Activated naive CD4-positive, alpha-beta T cell treated with anti-CD3 and anti-CD28 coated beads, Interleukin-2, amount 50 U/mL, for 24 hours (primary cell): ENCODE measurements around the gene TIMP4.

ENCODE experiments used
- H3K27ac Mint-ChIP-seq: one replicate; pipeline ENCODE4 v1.8.0; 2021; ENCODE audit warnings: mild to moderate bottlenecking, mixed read lengths
- H3K27me3 Mint-ChIP-seq: one replicate; pipeline ENCODE4 v1.8.0; 2021; ENCODE audit warnings: mixed read lengths
- H3K36me3 Mint-ChIP-seq: one replicate; pipeline ENCODE4 v1.8.0; 2021; ENCODE audit warnings: mixed read lengths
- H3K4me1 Mint-ChIP-seq: one replicate; pipeline ENCODE4 v1.8.0; 2021; ENCODE audit warnings: mixed read lengths
- H3K4me3 Mint-ChIP-seq: one replicate; pipeline ENCODE4 v1.8.0; 2021; ENCODE audit warnings: mild to moderate bottlenecking, mixed read lengths
- H3K9me3 Mint-ChIP-seq: one replicate; pipeline ENCODE4 v1.8.0; 2021; ENCODE audit warnings: mixed read lengths

The TIMP4 gene

DNA sequence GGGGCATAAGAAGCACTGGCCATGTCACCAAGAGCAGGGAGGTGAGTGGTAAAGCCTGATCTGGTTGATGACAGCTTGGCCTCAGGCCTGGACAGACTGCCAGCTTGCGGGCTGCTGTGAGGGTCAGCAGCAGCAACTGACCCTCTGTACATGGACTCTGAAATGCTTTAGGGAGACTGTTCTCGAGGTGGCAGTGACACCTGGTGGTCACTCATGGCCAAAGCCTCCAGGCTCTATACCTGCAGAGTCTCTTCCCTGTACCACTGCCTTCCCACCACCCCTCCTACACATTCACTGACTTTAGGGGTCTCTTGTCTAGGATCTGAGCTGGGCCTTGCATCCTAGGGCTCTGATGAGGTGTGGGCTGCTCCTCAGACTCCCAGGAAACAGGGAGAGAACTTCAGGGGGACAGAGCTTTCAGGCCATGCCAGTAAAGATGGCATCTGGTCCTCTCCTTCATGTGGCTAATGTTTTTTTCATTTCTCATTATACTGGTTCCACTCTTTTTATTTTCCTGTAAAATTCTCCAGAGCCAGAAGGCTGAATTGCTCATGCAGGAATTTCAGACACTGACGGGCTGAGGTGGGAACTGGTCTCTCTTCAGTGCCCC, 17.2 kb upstream of the TIMP4 start:
- Mint-ChIP-seq H3K36me3 (no peaks in the 10 kb centered on the region), H3K4me1 (no peaks in the 10 kb centered on the region), H3K27me3 (no peaks in the 10 kb centered on the region), H3K9me3 (peaks cover 5% of the 10 kb centered on the region), H3K4me3 (no peak overlapping the region), H3K27ac (no peak overlapping the region)

DNA sequence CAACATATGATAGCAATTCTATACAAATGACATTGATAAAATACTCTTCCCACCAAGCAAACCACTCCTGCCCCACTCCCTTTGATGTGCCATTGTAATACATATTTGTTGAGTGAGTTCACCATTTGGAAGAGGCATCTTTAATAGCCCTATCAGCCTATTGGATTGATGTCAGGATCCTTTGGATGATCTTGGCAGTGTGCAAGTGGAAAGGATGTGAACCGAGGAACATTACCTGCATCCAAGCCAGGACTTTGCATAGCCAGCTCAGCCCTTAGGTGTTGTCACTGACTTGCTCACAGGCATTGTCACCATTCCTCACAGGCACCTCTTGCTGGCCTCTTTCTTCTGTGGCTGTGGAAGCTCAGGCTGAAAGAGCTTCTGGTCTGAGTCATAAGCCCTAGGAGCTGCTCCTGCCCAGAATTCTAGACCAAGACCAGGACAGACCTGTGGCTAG, 16.5 kb upstream of the TIMP4 start:
- Mint-ChIP-seq H3K27me3 (no peaks in the 10 kb centered on the region), H3K4me1 (no peaks in the 10 kb centered on the region), H3K27ac (no peak overlapping the region), H3K36me3 (no peaks in the 10 kb centered on the region), H3K9me3 (peaks cover 5% of the 10 kb centered on the region), H3K4me3 (no peak overlapping the region)

DNA sequence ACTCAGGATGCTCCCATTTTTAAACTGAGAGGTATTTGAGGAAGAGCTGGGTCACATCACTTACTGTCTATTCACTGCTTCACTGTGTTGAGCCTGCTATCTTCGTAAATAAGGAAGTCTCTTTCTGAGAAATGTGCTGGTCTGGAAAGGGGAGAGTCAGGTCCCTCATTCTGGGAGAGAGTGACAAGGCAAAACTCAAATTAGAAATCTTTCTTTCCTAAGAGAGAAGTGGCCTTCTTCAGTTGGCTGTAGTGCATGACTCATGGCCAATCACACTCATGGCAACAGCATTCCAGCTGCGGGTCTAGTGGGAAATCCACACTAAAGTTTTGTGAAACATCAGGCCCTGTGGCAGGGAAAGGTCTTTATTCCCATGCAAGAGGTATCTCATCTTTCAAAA, 11.5 kb upstream of the TIMP4 start:
- Mint-ChIP-seq H3K9me3 (peaks cover 5% of the 10 kb centered on the region), H3K4me3 (no peak overlapping the region), H3K36me3 (no peaks in the 10 kb centered on the region), H3K27me3 (peaks cover 6% of the 10 kb centered on the region), H3K4me1 (no peaks in the 10 kb centered on the region), H3K27ac (no peak overlapping the region)

DNA sequence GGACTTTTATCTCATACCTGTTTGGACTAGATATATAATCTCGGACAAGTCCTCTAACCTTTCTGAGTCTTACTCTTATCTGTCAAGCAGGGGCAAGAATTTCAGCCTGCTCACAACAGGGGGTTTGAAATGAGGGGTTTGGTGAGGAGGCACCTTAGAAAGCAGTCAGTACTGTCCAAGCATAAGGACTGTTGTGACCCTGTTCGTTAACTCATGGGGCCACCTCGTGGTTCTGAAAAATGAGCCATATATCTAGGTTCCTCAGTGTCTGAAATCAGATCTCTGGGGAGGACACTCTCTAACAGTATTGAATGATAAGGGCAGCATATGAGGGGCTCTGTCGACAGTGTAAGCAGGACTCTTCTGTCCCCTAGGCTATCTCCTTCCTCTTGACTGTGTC, 7.2 kb upstream of the TIMP4 start:
- no peaks in the 10 kb centered on the region for H3K4me1 Mint-ChIP-seq
- no peaks in the 10 kb centered on the region for H3K36me3 Mint-ChIP-seq
- no peak overlapping the region for H3K4me3 Mint-ChIP-seq
- no peaks in the 10 kb centered on the region for H3K9me3 Mint-ChIP-seq
- no peak overlapping the region for H3K27ac Mint-ChIP-seq
- peaks cover 6% of the 10 kb centered on the region for H3K27me3 Mint-ChIP-seq

DNA sequence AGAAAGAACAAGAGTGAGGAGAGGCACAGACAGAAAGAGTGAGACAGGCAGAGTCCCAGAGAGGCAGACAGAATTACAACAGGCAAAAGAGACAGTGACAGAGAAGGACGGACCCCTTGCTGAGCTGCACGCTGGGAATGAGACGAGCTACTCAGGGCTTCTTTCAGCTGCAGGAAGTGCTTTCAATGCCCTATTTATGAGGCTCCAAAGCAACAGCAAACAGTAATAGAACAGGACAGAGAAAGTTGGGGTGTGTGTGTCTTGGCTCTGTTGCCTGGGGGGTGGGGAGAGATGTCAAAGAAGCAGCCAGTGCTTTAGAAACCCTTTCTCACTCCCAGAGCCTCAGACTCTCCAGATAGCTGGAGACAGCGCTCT, 502 bp upstream of the TIMP4 start:
- Mint-ChIP-seq H3K27ac (no peak overlapping the region), H3K4me3 (no peak overlapping the region), H3K27me3 (peaks cover 9% of the 10 kb centered on the region), H3K9me3 (no peaks in the 10 kb centered on the region), H3K4me1 (peaks cover 4% of the 10 kb centered on the region), H3K36me3 (no peaks in the 10 kb centered on the region)

DNA sequence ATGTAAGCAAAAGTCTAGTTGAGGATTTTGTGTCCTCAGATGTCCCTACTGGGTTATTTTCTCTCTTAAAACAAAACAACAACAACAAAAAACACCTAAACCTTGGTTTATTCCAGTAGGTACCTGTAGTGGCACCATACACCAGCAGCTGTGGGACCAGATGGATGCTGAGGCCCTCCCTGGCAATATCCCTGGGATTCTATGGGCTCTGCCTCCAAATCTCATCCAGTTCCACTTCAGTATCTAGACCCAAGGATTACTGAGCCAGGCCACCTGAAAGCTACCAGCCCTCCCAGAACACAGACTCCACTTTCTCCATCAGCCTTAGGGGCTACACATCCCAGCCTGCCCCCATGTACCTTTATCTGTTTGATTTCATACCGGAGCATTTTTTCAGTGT, 1.7 kb downstream of the TIMP4 start:
- H3K27me3 Mint-ChIP-seq: peaks cover 9% of the 10 kb centered on the region
- H3K4me1 Mint-ChIP-seq: peaks cover 4% of the 10 kb centered on the region
- no peaks in the 10 kb centered on the region for H3K9me3 Mint-ChIP-seq
- H3K36me3 Mint-ChIP-seq: no peaks in the 10 kb centered on the region
- H3K4me3 Mint-ChIP-seq: no peak overlapping the region
- no peak overlapping the region for H3K27ac Mint-ChIP-seq

DNA sequence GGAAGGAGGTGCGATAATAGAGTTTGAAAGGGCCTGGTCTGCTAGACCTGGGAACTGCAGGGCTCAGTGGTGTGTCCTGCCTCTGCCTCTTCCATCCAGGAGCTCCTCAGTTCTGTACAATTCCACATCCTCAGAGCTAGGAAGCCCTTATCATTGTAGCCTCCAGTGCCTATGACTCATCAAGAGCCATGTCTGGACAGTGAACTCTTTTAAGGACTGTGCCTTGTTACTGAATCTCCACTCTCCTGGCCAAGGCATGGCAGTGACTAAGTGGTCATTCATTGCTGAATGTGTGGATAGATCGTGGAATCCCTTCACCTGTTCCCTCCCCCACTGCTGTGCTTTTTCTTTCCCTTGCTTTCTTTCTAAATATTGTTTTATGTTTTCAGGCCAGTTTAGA, 2.9 kb downstream of the TIMP4 start:
- Mint-ChIP-seq H3K27me3 (peaks cover 9% of the 10 kb centered on the region), H3K27ac (no peak overlapping the region), H3K4me1 (peaks cover 4% of the 10 kb centered on the region), H3K4me3 (no peak overlapping the region), H3K36me3 (no peaks in the 10 kb centered on the region), H3K9me3 (no peaks in the 10 kb centered on the region)

DNA sequence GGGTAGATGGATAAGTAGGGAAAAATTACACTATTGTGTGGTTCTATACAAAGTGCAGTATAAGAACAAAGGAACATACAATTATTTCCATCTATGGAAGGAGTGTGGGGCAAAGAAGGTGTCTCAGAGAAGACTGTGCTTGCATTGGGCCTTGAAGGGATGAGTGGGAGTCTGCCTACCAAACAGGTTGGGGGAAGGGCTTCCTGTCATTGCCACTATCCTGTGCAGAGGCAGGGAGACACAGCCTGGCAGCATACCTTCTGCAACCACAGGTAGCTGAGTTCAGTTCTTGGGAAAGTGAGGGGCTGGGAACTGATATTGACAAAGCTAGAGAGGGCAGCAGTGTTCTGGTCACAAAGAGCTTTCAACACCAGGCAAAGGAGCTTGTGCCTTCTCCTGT, 3.4 kb downstream of the TIMP4 start:
- Mint-ChIP-seq H3K27ac (no peak overlapping the region), H3K4me1 (peaks cover 4% of the 10 kb centered on the region)

DNA sequence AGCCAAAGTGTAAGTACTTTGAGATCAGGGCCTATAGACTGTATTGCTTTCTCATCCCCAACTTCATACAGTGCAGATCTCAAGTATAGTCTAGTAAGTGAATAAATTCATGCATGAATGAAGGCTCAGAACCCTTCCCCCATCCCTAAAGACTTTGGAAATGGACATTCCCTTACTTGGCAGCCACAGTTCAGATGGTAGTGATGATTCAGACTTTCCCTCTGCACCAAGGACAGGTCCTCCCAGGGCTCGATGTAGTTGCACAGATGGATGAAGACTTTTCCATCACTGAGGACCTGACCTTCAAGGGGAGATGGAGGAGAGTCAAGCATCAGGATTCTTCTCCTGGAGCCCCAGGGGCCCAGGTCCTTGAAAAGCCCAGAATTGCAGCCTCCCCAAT, 4.6 kb downstream of the TIMP4 start:
- H3K36me3 Mint-ChIP-seq: no peaks in the 10 kb centered on the region
- no peaks in the 10 kb centered on the region for H3K9me3 Mint-ChIP-seq
- H3K4me3 Mint-ChIP-seq: no peak overlapping the region
- H3K27me3 Mint-ChIP-seq: peaks cover 9% of the 10 kb centered on the region
- H3K4me1 Mint-ChIP-seq: peaks cover 4% of the 10 kb centered on the region
- no peak overlapping the region for H3K27ac Mint-ChIP-seq

More for the DNA sequence above, 3.4 kb downstream of the TIMP4 start:
- H3K9me3 Mint-ChIP-seq: no peaks in the 10 kb centered on the region
- H3K36me3 Mint-ChIP-seq: no peaks in the 10 kb centered on the region
- no peak overlapping the region for H3K4me3 Mint-ChIP-seq
- peaks cover 9% of the 10 kb centered on the region for H3K27me3 Mint-ChIP-seq

DNA sequence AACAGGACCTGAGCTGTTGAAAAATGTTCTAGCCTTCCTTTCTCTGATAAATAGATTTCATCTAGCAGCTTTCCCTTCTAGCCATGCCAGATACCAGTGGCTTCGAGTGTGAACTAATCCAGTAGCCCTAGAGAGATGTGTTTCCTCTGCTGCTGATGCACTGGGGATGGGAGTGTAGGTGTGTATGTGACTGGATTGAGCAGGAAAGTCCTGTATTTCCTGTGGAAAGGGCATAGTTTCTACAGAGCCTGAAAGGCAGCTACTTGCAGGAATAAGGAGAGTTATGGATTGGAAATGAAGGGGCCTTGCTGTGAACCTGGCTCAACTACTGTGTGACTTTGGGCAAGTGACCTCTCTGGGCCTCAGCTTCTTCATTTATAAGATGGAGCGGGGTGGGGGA, 8.6 kb downstream of the TIMP4 start:
- no peak overlapping the region for H3K27ac Mint-ChIP-seq
- peaks cover 2% of the 10 kb centered on the region for H3K27me3 Mint-ChIP-seq
- no peaks in the 10 kb centered on the region for H3K4me1 Mint-ChIP-seq
- no peak overlapping the region for H3K4me3 Mint-ChIP-seq
- H3K36me3 Mint-ChIP-seq: no peaks in the 10 kb centered on the region
- H3K9me3 Mint-ChIP-seq: no peaks in the 10 kb centered on the region

DNA sequence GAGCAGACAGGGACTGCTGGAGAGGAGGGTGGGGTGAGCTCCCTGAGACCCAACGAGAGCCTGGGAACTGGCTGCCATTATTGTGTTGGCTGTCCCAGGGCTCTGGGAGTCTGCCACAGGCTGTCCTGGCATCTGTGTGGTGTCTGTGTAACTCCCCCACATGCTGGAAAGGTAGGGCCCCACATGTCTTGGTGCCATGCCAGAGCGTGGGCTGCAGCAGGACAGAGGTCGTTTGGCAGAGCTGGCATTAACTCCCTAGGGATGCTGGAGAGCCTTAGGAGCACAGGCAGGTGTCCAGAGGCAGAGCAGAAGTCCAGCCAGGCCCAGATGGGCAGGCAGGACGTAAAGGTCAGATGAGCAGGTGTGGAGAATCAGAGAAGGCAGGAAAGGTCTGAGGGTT, 9.7 kb downstream of the TIMP4 start:
- H3K4me1 Mint-ChIP-seq: no peaks in the 10 kb centered on the region
- no peaks in the 10 kb centered on the region for H3K9me3 Mint-ChIP-seq
- peaks cover 2% of the 10 kb centered on the region for H3K27me3 Mint-ChIP-seq
- H3K36me3 Mint-ChIP-seq: no peaks in the 10 kb centered on the region
- no peak overlapping the region for H3K27ac Mint-ChIP-seq
- H3K4me3 Mint-ChIP-seq: no peak overlapping the region

DNA sequence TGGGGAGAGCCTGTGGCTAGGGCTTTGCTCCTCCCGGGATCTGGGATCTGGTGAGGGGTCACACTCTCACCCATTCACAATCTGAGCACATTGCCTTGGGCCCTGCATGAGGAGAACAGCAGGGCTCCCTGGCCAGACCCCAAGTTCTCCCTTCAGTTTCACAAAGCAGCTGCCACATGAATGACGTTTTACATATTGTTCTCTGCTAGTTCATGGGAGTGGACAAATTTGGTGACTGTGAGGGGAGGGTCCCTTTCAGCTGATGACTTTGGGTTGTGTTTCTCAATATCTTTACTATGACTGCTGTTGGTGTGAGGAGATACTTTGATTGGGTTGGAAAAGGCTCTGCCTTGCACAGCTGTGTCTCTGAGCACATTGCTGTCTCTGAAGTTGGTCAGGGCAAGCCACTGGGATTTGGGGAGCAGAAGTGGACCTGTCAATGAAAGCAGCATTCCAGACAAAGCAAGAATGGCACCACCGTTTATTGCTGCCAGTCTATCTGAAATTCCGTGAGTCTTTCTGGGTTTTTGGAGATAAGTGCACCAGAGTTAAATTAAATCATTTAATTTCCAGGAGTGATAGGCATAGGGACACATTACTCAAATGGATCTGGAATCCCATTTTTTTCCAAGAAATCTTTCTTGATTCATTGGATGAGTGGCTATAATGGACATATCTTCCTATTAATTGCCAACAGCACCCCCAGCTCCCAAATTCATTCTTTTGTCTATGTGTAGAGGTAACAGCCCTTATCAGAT, 10.3 kb downstream of the TIMP4 start:
- H3K27me3 Mint-ChIP-seq: peaks cover 4% of the 10 kb centered on the region
- H3K27ac Mint-ChIP-seq: no peak overlapping the region
- H3K9me3 Mint-ChIP-seq: no peaks in the 10 kb centered on the region
- H3K4me3 Mint-ChIP-seq: no peak overlapping the region
- H3K36me3 Mint-ChIP-seq: no peaks in the 10 kb centered on the region
- no peaks in the 10 kb centered on the region for H3K4me1 Mint-ChIP-seq

DNA sequence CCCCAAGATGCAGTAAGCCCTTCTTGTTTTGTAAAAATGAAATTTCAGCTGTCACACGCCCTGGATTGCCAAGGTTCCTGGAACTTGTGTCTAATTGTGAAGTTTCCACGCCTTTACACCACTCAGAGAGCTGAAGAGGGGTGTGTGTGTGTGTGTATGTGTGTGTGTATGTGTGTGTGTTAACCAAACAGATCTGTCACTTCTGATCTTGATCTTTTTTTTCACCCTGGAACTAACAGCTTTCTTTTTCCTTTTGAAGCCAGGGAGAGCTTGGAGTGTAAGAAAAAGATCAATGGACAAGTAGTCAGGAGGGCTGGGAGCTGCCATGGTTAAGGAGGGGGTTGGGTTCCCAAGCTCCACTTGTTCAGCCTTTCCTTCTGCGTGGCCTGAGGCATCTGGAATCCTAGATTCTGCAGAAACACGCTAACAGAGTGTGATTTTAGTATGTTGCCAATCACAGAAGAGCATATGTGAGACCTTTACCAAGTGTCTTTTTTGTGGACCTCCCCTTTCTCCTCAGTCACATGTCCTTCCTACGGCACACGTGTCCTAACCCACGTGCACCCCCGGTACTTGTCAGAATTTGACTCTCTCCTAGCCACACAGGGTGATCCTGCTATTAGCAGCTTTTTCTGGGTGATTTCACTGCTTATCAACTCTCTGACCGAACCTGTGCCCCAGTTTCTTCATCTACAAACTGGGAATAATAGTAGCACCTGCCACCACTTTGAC, 11.5 kb downstream of the TIMP4 start:
- Mint-ChIP-seq H3K4me1 (no peaks in the 10 kb centered on the region), H3K27ac (no peak overlapping the region), H3K27me3 (peaks cover 5% of the 10 kb centered on the region), H3K9me3 (no peaks in the 10 kb centered on the region), H3K4me3 (no peak overlapping the region), H3K36me3 (no peaks in the 10 kb centered on the region)

DNA sequence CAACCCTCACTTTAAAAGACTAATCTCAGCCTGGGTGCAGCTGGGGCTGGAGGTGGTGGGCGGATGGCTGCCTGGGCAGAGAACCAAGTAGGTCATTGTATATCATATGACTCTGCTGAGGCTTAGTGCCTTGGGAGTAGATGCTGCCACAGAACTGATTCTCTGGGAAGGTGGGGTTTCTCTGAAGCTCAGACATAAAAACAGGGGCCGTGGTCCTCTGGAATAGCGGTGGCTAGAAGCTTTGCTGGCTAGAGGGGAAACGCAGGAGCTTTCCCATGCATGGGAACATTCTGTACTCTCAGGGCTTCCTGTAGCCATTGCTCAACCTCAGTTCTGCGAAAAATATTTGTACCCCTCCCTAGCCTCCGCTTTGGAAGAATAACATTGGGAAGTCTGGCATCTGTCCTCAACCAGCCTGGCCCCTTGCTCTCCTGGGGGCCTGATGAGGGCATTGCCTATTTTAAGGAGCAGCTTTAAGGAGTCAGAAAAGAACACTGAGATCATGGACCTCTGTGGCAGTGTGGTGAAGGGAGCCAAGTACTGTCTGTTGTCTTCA, 14.7 kb downstream of the TIMP4 start:
- H3K4me3 Mint-ChIP-seq: no peak overlapping the region
- no peaks in the 10 kb centered on the region for H3K36me3 Mint-ChIP-seq
- no peak overlapping the region for H3K27ac Mint-ChIP-seq
- H3K4me1 Mint-ChIP-seq: no peaks in the 10 kb centered on the region
- H3K9me3 Mint-ChIP-seq: no peaks in the 10 kb centered on the region
- H3K27me3 Mint-ChIP-seq: peaks cover 5% of the 10 kb centered on the region

DNA sequence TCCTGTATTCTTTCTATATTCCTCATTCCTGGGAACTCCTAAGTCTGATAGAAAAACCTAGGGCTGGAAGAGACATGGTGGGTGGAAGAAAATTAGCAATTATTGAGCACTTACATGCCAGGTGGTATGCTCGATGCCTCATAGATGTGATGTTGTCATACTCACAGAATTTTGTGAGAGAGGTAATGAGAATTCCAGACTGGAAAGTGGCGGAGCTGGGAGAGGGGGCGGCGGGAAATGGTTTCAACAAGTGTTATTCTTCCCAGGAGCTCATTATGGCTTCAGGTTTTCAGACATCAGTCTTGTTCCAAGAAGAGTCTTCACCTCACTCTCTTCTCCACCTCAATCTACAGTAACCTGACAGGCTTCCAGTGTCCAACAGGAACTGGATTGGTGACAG, 16.2 kb downstream of the TIMP4 start:
- H3K36me3 Mint-ChIP-seq: no peaks in the 10 kb centered on the region
- H3K4me1 Mint-ChIP-seq: no peaks in the 10 kb centered on the region
- no peak overlapping the region for H3K4me3 Mint-ChIP-seq
- H3K27ac Mint-ChIP-seq: no peak overlapping the region
- H3K9me3 Mint-ChIP-seq: no peaks in the 10 kb centered on the region
- peaks cover 3% of the 10 kb centered on the region for H3K27me3 Mint-ChIP-seq

DNA sequence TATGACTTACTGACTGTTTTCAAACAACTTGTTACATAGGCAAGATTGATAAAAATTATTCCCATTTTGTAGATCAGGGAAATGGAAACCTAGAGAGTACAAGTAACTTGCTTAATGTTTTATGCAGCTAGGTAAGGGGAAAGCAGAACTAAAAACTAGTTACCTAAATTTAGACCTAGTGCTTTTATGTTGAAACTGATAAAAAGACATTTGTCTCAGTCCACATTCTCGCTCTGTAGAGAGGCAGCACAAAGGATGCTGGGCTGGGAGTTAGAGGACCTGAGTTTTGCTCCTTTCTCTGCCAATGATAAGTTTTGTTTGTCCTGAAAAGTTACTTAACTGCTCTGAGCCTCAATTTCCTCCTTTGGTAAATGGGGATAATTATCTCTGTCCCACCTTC, 17.4 kb downstream of the TIMP4 start:
- Mint-ChIP-seq H3K27me3 (peaks cover 3% of the 10 kb centered on the region), H3K4me1 (no peaks in the 10 kb centered on the region), H3K27ac (no peak overlapping the region), H3K4me3 (no peak overlapping the region), H3K9me3 (no peaks in the 10 kb centered on the region), H3K36me3 (no peaks in the 10 kb centered on the region)
